ENCODE results near the gene HLF.

Gene HLF, protein sequence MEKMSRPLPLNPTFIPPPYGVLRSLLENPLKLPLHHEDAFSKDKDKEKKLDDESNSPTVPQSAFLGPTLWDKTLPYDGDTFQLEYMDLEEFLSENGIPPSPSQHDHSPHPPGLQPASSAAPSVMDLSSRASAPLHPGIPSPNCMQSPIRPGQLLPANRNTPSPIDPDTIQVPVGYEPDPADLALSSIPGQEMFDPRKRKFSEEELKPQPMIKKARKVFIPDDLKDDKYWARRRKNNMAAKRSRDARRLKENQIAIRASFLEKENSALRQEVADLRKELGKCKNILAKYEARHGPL

DNA sequence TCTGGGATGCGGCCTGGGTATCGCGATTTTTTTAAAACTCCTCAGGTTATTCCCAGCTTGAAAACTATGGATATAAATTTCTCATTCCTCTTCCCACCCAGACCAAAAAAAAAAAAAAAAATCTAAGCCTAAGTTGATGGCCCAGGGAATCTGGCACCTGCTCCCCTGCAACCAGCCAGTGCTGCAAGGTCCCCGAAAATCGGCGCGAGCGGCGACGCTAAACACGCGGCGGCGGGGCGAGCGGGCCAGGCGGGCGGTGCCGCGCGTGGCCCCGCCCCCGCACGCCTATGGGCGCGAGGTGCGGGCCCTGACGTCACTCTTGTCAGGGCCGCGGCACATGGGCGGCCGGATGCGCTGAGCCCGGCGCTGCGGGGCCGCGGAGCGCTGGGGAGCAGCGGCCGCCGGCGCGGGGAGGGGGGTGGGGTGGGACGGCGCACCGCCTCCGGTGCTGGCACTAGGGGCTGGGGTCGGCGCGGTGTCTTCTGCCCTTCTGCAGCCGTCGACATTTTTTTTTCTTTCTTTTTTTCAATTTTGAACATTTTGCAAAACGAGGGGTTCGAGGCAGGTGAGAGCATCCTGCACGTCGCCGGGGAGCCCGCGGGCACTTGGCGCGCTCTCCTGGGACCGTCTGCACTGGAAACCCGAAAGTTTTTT is at the start of gene HLF:
HLF (plus strand) TSS at position 316 of the 654 bp plus-strand sequence. CDS start 525 bp downstream, outside the sequence.
- DNase-seq, result peak; percentile 65 to 74

DNA sequence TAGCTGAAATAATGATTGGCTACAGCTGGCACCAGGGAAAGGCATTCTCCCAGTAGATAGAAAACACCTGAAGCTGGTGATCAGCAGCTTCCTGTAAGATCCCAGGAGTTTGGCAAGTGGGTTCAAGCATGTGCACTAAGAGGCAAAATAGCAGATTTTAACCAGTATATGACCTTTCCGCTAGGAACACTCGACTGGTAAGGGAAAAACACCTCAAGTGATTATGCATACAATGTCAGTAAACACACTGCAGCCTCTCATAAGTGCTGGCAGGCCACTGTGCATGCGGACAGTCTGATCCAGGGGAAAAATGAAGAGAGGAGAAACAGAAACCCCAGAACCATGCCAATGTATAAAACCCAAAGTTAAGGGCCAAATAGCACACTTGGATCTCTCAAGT is 49.0 kb upstream of the HLF start:
- DNase-seq, result no peak

DNA sequence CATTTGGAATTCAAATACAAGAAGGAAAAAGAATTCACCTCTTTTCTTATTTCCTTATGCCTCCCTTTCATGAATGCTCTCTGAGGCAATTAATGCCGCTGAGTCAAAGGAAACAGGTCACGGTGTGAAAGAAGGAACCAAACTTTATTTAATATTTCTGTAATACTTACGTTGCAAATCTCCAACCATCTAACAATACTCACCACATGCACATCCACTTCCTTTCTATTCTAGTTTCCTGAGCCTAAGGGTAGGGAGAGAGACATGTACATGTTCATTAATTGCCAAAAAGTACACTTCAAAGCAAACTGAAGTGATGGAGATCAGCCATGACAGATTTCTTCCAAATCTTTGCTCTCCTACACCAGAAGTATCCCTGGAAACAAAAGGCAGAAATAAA is 47.9 kb upstream of the HLF start:
- no peak for DNase-seq

DNA sequence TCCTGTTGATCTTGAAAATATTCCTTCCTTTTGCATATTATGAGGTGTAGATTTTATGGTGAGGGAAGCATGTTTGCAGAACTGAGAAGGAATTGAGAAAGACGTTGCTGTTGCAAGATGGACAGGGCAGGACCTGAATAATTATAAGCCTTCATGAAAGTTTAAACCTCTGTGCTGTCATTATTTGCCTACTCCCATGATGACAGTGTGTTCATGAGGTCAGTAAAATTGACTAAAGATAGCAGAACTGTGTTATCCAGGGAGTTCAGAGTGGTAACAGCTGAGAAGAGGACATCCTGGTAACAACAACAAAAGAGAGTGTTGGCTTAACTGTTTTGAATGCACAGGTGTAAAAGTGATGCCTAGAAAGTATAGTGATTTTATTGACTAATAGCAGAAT is 45.3 kb upstream of the HLF start:
- DNase-seq, result no peak

DNA sequence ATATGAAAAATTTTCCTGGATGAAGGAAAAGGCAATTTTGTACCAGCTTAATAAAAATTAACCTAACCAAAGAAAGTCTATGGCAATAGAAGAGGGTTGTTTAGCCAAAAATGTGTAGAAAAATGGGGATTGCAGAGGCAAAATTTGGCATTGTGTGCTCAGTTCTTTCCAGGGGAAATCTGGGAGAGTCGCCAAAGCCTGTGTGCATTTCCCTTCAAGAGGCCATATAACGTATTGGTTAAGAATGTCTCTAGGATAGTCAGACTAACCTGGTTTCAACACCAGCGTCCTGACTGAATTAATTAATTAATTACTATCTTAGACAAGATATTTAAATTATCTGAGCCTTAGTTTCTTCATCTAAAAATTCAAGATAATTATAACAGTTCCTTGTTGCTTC is 44.8 kb upstream of the HLF start:
- DNase-seq, result no peak

DNA sequence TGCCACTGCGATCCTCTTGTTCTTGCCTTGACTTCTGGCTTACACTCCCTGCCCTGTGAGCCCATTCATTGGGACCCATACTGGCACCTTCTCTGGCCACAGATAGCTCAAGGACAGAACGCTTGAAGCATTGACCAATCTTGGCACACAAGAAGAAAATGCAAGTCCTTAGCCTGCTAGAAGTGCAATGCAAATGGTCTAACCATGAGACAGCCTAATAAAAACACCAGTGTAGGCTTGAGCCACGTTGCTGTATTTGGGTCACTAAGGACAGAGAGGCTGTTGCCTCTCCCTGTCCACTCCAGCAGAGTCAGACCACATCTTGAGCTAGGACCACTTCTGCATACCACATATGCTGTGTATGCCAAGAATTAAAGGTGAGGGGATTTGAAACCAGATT is 41.2 kb upstream of the HLF start:
- no peak for DNase-seq

DNA sequence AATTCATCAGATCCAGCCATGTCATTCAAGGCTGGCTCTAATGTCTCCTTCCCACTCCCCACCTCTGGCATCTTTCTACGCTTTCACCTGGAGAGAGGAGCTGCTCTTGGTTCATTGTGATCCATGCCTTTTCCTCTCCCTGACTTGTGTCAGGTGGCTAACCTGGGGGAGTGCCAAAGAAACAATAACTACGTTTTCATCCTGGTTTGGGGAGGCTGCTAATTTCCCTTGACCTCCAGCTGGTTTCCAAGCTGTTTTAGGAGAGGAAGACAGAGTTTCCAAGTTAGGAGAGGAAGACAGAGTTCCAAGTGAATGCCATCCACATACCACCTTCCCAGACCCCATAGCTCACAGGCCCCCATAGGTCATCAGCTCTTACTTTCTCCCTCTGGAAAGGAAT is 40.0 kb upstream of the HLF start:
- no peak for DNase-seq

DNA sequence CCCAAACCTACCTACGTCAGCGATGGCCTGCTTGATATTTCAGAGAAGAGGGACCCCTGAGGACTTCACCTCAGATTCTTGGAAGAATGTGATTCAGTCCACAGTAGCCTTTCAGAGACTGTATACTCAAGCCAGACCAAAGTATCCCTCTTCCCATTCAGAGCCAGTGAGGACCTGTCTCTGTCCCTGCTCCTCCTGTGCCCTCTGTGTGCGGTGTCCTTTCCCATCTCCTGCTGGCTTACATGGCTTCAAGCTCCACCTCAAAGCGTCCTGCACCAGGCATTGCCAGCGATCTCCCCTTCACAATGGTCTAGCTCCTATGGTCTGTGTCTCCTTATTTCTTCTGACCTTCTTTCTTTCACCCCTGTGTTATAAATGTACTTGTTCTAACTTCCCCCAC is 39.5 kb upstream of the HLF start:
- DNase-seq, result no peak

DNA sequence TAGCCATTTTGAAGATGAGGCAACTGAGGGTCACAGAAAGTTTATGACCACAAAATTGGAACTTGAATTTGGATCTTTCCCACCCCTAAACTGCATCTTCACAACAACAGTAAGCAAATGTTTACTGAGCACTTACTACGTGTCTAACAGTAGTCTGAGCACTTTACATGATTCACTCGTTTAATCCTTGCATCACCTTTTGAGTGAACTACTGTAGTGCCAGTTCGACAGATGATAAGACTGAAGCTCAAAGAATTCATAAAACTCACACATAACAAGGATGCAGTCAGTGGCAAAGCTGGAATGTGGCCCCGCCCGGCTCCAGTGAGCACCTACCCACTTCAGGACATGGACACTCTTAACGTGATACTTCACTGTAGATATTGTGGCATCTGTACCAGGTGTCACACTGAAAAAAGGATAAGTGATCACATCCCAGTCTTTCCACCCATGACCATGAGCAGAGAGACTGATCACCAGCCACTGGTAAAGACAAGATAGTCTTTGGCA is 36.0 kb upstream of the HLF start:
- no peak for DNase-seq

DNA sequence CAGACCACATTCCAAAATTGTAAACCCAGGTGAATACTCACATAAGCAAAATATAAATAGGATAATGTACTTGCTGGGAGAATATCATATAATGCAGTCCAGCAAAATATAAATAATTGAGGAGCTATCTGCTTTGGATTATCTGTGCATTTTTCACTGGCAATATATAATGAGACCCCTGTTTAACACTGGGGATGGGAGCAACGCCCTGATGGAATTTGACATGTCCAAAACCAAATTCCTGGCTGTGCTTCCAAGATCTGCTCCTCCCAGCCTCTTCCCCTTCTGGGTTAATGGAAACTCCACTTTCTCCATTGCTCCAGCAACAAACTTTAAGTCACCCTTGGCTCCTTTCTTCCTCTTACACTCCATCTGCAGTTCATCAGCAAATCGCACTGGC is 35.5 kb upstream of the HLF start:
- DNase-seq, result no peak

DNA sequence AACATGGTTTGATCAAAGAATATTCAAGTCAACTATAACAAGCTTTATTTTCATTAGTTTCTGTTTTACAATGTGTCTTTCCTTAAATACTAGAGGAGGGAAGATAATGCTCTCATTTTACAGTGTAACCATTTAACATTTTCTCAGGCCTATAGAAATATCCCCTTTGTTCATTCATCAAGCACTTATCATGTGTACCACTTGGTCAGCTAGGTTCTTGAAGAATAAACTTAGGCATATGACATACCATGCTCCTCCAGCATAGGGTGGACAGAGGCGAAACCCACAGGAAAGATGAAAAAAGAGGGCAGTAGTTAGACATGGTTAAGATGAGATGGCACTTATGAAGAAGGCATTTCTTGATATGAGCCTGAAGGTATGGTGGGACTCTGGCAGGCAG is 34.0 kb upstream of the HLF start:
- no peak for DNase-seq

DNA sequence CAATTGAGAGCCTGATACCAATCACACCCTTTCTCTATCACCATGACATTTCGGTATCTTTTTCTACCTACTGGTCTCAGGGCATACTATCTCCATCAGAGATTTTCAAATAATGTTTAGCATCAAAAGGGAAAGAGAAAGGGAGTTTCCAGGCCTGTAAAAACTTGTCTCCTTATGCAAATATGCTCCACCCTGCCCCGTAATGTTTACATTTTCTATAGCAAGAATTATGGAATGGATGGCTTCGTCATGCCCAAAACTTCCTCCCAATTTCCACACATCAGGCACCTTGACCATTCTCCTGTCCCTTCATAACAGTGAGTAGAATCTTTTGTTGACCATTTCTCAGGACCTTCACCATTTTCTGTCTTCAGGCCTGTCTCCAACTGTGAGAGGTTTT is 30.9 kb upstream of the HLF start:
- no peak for DNase-seq

DNA sequence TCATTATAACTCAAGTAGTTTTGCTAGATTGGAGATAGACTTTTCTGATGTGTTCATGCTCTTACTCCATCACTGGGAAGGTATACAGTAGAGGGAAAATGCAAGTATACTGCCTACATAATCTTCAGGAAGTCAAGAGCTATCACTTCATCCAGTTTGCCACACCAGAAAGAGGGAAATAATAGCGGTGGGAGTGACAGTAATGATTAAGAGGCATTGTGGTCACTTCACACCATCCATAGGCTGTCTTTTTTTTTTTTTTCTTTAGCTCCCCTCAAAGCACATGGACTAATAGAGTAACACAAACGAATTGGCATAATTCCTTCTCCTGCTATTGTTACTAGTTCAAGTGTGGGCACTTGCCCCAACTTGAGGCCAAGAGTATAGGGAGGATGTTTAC is 28.4 kb upstream of the HLF start:
- DNase-seq, result no peak

DNA sequence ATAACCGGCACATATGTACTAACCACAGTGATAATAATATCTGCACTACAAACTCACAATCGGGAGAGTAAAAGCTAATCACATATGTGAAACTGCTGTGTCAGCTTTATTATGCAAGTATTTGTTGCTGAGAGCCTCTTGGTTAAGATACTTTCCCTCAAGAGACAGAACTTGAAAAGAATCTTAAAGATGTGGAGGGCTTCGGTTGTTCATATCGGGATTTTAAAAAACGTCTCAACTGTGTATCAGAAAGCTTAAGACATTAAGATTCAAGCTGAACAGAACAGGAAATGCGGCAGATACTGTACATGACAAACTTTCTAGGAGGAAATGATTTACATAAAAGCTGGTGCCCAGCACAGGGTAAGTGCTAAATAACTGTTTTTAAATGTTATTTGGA is 27.5 kb upstream of the HLF start:
- no peak for DNase-seq

DNA sequence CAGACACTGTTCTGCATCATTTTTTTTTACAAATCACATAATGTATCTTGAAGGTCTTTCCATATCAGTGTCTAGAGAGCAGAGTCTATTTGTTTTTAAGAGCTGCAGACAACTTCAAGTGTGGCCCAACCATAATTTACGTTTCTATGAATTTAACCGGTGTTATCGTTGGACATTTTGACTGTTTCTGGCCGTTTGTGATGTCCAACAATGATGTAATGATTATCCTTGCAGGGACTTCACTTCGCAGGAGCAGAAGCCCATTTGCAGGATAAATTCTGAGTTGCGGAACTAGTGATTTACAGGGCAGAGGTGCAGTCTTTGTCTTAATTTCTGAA is 26.9 kb upstream of the HLF start:
- no peak for DNase-seq

DNA sequence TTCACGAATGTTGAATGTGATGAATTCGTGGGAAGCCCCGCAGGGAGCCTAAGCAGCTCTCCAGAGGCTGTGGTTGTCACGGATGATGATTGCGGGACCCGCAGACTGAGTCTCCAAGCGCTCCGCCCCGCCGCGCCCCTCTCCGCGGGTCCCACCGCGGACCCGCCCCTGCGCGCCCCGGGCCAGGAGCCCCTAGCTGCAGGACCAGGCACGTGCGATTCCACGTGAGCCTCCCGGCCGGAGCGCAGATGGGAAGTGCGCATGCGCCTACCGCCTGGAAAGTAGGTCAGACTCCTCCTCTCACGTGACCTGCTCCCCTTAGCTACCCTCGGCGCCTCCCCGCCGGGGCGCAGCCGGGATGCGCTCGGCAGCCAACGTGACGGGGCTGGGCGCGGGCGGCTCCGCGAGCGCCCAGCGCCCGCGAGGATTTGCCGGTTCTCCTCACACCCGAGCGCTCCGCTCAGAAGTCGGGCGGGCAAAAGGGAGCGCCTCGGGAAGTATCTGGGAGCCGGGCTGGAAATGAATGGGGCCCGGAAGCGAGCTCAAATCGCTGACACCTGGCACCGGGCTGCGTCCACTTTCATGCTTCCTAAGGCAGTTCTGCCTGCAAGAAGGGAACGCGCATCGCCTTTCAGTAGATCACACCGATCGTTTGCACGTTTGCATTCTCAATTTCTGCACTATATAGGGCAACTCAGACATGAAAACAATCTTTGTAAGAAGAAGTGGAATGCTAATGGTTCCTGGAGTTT is 26.4 kb upstream of the HLF start:
- DNase-seq, result peak; percentile 84 to 87

DNA sequence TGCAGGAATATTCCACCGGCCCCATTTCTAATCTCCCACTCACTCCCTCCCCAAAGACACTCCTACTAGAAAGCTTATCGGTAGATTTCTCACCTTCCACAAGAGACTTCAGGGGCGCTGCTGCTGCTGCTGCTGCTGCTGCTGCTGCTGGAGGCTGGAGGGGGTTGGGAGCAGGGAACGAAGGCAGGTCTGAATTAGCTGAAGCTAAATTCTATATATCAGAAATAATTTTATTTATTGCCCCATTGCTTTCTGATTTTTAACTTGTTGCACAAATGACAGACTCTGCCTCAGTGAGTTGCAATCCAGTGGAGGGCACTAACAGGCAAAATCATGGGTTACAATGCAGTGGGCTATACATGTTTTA is 25.8 kb upstream of the HLF start:
- DNase-seq, result peak; percentile 2 to 10

DNA sequence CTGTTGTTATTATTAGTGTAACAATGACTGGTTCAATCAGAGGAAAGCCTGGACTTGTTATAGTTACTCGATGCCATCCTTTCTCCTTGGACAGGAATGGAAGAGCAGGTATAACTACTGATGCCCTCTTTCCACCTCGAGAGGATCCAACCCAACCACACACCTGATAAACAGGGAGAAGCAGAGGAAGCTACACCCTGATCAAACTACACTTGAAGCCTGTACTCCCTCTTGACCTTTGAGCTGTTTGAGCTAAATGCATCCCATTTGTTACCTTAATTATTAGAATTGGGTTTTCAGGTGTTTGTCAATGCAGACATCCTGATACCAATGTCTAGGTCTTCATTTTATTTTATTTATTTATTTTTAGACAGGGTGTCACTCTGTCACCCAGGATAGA is 23.7 kb upstream of the HLF start:
- DNase-seq, result no peak

DNA sequence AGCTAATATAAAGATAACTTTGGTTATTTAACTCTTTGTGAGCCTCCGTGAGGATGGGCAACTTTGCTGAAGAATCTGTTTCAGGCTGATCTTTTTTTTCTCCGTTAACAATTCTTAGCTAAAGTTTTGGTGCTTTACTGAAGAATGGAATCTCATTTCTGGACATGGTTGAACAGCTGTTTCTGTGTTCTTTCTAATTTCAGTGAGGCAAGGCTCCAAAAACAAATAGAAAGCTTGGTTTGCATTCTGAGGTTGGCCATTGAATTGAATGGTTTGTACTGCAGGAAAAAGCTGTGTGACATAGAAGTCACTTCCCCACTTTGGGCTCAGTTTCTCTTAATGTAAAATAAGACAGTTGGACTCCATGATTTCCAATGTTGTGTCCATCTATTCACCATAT is 22.3 kb upstream of the HLF start:
- no peak for DNase-seq

DNA sequence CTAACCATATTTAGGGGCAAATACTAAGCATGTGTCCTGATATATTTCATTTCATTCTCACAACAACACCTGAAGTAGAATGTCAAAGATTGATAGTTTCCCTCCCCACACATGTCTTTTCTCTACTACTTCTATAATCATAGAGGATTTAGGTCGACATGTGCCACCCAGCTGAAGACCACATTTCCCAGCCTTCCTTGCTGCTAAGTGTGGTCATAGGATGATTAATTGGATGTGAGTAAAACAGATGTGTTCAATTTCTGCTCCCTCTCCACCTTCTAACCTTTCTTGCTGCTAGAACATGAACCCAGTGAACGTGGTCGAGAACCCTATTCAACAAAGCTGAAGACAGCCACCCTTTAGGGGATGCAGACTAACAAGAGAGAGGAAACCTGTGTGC is 18.8 kb upstream of the HLF start:
- DNase-seq, result no peak

DNA sequence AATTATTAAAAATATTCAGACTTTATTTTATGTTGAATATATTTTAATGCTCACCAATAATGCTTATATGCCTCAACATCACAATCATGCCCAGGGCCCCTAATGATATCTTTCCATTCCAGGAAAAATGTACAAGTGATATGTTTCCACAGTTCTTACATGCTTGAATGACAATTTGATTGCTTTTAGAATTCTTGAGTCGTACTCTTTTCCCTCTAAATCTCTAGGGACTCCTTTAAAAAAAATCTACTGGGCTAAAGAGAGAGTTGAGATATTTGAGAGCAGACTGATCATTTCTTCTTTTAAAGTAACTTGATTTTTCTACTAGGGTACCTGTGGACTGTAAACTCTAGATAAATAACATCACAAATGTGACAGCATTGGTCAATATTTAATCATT is 18.2 kb upstream of the HLF start:
- DNase-seq, result no peak

DNA sequence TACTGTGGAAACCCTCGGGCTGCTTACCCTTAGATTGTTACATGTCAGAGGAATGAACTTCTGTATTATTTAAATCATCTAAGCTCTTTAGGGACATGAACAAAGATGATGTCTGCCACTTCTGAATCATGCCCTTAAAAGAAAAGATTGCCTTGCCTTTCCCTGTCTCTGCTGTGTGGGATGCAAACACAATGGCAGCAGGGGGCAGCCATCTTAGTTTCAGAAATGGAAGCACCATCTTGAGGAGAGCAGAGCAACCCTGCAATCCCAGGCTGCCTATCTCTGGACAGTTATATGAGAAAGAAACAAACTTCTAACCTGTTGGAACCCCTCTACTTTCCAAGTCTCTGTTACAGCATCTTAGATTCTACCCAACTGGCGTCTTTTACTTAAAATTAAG is 16.7 kb upstream of the HLF start:
- no peak for DNase-seq

DNA sequence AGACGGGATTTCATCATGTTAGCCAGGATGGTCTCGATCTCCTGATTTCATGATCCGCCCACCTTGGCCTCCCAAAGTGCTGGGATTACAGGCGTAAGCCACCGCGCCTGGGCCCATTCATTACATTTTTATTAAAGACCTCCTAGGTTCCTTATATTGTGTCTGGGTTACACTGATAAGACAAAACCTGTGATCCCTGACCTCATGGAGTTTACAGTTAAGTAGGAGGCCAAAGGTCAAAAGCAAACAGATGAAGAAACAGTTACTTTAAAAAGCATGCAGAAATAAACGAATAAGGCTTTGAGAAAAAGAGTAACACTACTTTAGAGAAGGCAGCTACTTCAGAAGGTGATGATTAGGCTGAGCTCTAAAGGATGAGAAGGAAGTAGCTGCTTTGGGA is 14.9 kb upstream of the HLF start:
- DNase-seq, result no peak

DNA sequence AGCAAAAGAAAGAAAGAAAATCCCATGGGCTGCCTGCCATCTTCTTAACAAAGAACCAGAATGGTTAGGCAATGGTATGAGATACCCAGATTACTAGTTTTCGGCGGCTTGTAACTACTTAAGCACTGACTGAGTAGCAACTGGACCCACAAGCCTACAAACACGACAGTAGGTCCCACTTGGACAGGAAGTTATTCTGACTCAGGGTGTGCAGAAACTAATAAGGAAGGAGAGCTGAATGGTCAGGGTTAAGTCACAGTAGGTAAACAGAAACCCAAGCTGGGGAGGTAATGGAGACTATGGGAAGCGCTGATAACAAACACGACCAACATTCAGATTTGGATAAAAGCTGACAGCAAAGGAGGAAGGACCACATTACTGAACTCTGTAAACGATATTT is 10.4 kb upstream of the HLF start:
- DNase-seq, result no peak
